ENCODE data around the gene MCMBP.
A peak's percentile ranks its signal among the peaks of the same experiment; 100 is the strongest.
"Not testable (repeated sequence)": the region's sequence is repeated elsewhere in the genome, so short reads cannot be mapped to it uniquely, and the experiment has no call there.

Gene MCMBP

GRCh38 chr10:119888715-119889114 lies 16.1 kb upstream of the MCMBP start:
- H3K9me3 ChIP-seq (ENCODE audit: control insufficient read depth, insufficient read depth, low read depth, low read length); H3K36me3 ChIP-seq (ENCODE audit: control insufficient read depth in 2 of 2, insufficient read depth in 1 of 2, low read length in 2 of 2); CTCF ChIA-PET; H3K4me1 ChIP-seq (ENCODE audit: control insufficient read depth, insufficient read depth, low read length); POLR2A ChIA-PET; H3K27ac ChIP-seq (ENCODE audit: extremely low read depth, low read depth, low read length); H3K4me3 ChIP-seq (ENCODE audit: low read depth, low read length): not testable (repeated sequence)
- peak; percentile 85 for TF ChIP-seq PRDM1 (tag by site-specific recombination; IDR thresholded peaks at IDR 0.05)

- H3K4me3 ChIP-seq (ENCODE audit: low read depth, low read length); H3K27ac ChIP-seq (ENCODE audit: extremely low read depth, low read depth, low read length); H3K9me3 ChIP-seq (ENCODE audit: control insufficient read depth, insufficient read depth, low read depth, low read length); CTCF ChIA-PET; H3K4me1 ChIP-seq (ENCODE audit: control insufficient read depth, insufficient read depth, low read length); H3K36me3 ChIP-seq (ENCODE audit: control insufficient read depth in 2 of 2, insufficient read depth in 1 of 2, low read length in 2 of 2): not testable (repeated sequence)
- POLR2A ChIA-PET: interaction anchor here (0.8 to 1.2 kb wide), 2 partner anchors 13 to 20 kb away, joined by 3 to 5 read pairs; partner anchors contain the start of gene MCMBP
These were observed 13.4 kb upstream of the MCMBP start for GRCh38 chr10:119886070-119886469.

- H3K4me1 ChIP-seq (ENCODE audit: control insufficient read depth, insufficient read depth, low read length); H3K4me3 ChIP-seq (ENCODE audit: low read depth, low read length); H3K9me3 ChIP-seq (ENCODE audit: control insufficient read depth, insufficient read depth, low read depth, low read length); H3K36me3 ChIP-seq (ENCODE audit: control insufficient read depth in 2 of 2, insufficient read depth in 1 of 2, low read length in 2 of 2); H3K27ac ChIP-seq (ENCODE audit: extremely low read depth, low read depth, low read length): not testable (repeated sequence)
- CTCF ChIA-PET: interaction anchor here (0.6 kb wide), 1 partner anchor 8 kb away, joined by 3 read pairs; the partner anchor contains the start of gene SEC23IP
- POLR2A ChIA-PET: interaction anchor here (1.4 kb wide), 2 partner anchors 8 to 11 kb away, joined by 4 to 6 read pairs; partner anchors contain the start of genes MCMBP and SEC23IP
- TF ChIP-seq ZNF449 (tag by site-specific recombination; IDR thresholded peaks at IDR 0.05): peak; percentile 36
These were observed 11.4 kb upstream of the MCMBP start for GRCh38 chr10:119883901-119884611.

- no peak overlapping the region for H3K4me3 ChIP-seq (ENCODE audit: low read depth, low read length)
- no peaks in the 10 kb centered on the region for H3K9me3 ChIP-seq (ENCODE audit: control insufficient read depth, insufficient read depth, low read depth, low read length)
- ChIA-PET POLR2A (no interaction called here), CTCF (interaction anchor here (0.6 kb wide), 1 partner anchor 19 kb away, joined by 3 read pairs; no protein-coding TSS in a partner anchor)
- no peaks in the 10 kb centered on the region for H3K4me1 ChIP-seq (ENCODE audit: control insufficient read depth, insufficient read depth, low read length)
- no peaks in the 10 kb centered on the region for H3K36me3 ChIP-seq (ENCODE audit: control insufficient read depth in 2 of 2, insufficient read depth in 1 of 2, low read length in 2 of 2)
- no peak overlapping the region for H3K27ac ChIP-seq (ENCODE audit: extremely low read depth, low read depth, low read length)
- TF ChIP-seq BCL11B (tag by site-specific recombination; IDR thresholded peaks at IDR 0.05; ENCODE audit: low read depth): no peak
- no peak for TF ChIP-seq PRDM4 (tag by site-specific recombination; IDR thresholded peaks at IDR 0.05)
- no peak for TF ChIP-seq REST (tag by site-specific recombination; IDR thresholded peaks at IDR 0.05)
- no peak for TF ChIP-seq ZNF610 (tag by site-specific recombination; IDR thresholded peaks at IDR 0.05; ENCODE audit: borderline replicate concordance)
- TF ChIP-seq ZNF274 (IDR thresholded peaks at IDR 0.05; ENCODE audit: low read length): no peak
- TF ChIP-seq ZNF274 (tag by site-specific recombination; IDR thresholded peaks at IDR 0.05; ENCODE audit: borderline replicate concordance): no peak
- TF ChIP-seq ZFP3 (tag by site-specific recombination; IDR thresholded peaks at IDR 0.05; ENCODE audit: low read depth): no peak
- no peak for TF ChIP-seq ZNF529 (tag by site-specific recombination; IDR thresholded peaks at IDR 0.05; ENCODE audit: insufficient replicate concordance)
- TF ChIP-seq KLF7 (tag by site-specific recombination; IDR thresholded peaks at IDR 0.05; ENCODE audit: borderline replicate concordance): no peak
- no peak for TF ChIP-seq ZSCAN5A (tag by site-specific recombination; IDR thresholded peaks at IDR 0.05)
These were observed 5.9 kb upstream of the MCMBP start for GRCh38 chr10:119878524-119878923.

Measured in HEK293 (cell line).